ENCODE data around the gene MOB3A. TPM values are rescaled to one million over a fixed set of nuclear protein-coding genes. Genes with fewer than 3 reads are reported as not detected.

MOB3A gene
- total and polyA plus RNA-seq, 9 of the 15 experiments (the other 6 are each of a cell fraction or from before 2014, with no cell fraction given) = 1.1 to 24.1 (median 6.0) TPM

GRCh38 chr19:2041683-2042484 lies 54.2 kb downstream of the MOB3A start (continued):
- TF ChIP-seq CUX1 (CRISPR knock-in tag; IDR thresholded peaks at IDR 0.05) = no peak
- no peak for TF ChIP-seq PHB2 (IDR thresholded peaks at IDR 0.05; ENCODE audit: low read depth)
- TF ChIP-seq PCBP2 (IDR thresholded peaks at IDR 0.05; ENCODE audit: low read depth, low read length, poor library complexity, severe bottlenecking) = no peak
- TF ChIP-seq CEBPG (CRISPR knock-in tag; IDR thresholded peaks at IDR 0.05) = peak; percentile 94
- peak; percentile 95 to 97 for TF ChIP-seq CEBPG (tag; conservative IDR thresholded peaks at IDR 0.05 in 1 of 2, IDR thresholded peaks at IDR 0.05 in 1 of 2)
- TF ChIP-seq ZNF124 (CRISPR knock-in tag; IDR thresholded peaks at IDR 0.05) = no peak
- no peak for TF ChIP-seq XRCC3 (IDR thresholded peaks at IDR 0.05)
- TF ChIP-seq KAT2B (IDR thresholded peaks at IDR 0.05; ENCODE audit: low read depth, low read length) = no peak
- TF ChIP-seq MAFF (IDR thresholded peaks at IDR 0.05; ENCODE audit: low read length) = no peak
- TF ChIP-seq RUNX1 (IDR thresholded peaks at IDR 0.05; ENCODE audit: low read depth) = peak; percentile 25; the same call in 1 of the 2 replicates
- TF ChIP-seq ZBTB43 (CRISPR knock-in tag; IDR thresholded peaks at IDR 0.05) = no peak
- no peak for TF ChIP-seq GTF2A2 (tag; IDR thresholded peaks at IDR 0.05)
- TF ChIP-seq ZNF121 (CRISPR knock-in tag; conservative IDR thresholded peaks at IDR 0.05) = no peak
- no peak for TF ChIP-seq BACH1 (tag; IDR thresholded peaks at IDR 0.05)
- TF ChIP-seq ZNF449 (CRISPR knock-in tag; IDR thresholded peaks at IDR 0.05) = no peak
- TF ChIP-seq CREB3 (tag; conservative IDR thresholded peaks at IDR 0.05; ENCODE audit: low read depth) = no peak
- no peak for TF ChIP-seq ZC3H11A (IDR thresholded peaks at IDR 0.05; ENCODE audit: low read depth, low read length)
- no peak for TF ChIP-seq ETS2 (tag; IDR thresholded peaks at IDR 0.05; ENCODE audit: borderline replicate concordance, poor library complexity, severe bottlenecking)
- no peak for TF ChIP-seq PHF20 (IDR thresholded peaks at IDR 0.05; ENCODE audit: partially characterized antibody)

Measured in K562 (cell line).